ENCODE data around the gene TBC1D22B.

Gene TBC1D22B, protein sequence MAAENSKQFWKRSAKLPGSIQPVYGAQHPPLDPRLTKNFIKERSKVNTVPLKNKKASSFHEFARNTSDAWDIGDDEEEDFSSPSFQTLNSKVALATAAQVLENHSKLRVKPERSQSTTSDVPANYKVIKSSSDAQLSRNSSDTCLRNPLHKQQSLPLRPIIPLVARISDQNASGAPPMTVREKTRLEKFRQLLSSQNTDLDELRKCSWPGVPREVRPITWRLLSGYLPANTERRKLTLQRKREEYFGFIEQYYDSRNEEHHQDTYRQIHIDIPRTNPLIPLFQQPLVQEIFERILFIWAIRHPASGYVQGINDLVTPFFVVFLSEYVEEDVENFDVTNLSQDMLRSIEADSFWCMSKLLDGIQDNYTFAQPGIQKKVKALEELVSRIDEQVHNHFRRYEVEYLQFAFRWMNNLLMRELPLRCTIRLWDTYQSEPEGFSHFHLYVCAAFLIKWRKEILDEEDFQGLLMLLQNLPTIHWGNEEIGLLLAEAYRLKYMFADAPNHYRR

DNA sequence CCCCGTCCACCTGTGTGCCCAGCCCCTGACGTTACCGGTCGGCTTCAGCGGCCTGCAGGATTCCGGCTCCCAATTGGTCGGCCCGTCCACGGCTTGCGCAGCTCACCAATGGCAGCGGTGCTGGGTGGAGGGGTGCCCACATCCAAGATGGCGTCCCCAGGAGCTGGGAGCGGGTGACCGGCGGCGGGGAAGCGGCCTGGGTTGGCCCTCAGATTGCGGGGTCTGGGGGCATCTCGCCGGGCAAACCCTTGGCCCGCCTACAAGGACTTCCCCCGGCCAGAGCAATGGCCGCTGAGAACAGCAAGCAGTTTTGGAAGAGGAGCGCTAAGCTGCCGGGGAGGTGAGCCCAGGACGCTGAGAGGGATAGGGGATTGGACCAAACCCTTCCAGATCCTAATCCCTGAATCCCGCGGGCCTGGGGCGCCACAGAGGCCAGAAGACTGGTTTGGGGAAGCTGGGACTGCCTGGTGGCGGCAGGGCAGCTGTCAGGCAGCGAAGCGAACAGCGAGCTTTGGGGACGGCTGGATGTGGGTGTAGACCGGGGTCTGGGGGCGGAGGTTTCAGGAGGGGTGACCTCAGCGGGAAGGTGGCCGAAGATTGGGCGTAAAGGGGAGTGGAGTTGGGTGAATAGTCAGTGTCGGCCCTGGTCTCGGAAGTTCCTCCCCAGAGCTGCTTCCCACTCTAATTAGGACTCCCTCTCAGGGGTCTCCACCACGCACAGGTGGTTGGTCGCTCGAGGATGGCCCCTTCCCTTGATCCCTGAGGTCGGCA lies at the start of gene TBC1D22B, which contains the start of gene TMEM217:
TSS of gene TBC1D22B (plus strand) at position 139 of the 771 bp plus-strand sequence. CDS start at position 285, 146 bp downstream.
TSS of gene TMEM217 (minus strand) at position 511 of the 771 bp plus-strand sequence. CDS start 39,114 bp downstream, outside the sequence.
- DNase-seq (ENCODE audit: low spot score), result peak; percentile 86

DNA sequence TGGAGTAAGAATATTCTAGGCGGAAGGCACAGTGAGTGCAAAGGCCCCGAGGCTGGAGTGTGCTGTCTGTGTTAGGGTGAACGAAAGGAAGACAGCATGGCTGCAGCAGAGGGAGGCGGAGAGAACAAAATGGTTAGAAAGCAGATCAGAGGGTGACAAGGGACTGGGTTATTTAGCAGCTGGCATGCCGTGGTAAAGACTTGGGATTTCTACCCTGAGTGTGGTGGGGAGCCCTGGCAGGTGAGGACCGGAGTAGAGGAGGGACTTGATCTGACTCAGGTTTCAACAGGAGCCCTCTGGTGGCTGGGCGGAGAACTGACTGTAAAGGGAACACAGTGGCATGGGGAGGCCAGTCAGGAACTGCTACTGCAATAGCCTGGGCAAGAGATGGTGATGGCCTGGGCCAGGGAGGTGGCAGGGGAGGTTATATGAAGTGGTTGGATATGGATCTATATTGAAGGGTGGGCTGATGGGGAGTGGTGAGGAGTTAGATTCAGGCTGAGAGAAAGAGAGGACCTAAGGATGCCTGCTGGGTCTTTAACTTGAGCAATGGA lies 49.6 kb upstream of the TBC1D22B start:
- DNase-seq (ENCODE audit: low spot score), result peak; percentile 57

DNA sequence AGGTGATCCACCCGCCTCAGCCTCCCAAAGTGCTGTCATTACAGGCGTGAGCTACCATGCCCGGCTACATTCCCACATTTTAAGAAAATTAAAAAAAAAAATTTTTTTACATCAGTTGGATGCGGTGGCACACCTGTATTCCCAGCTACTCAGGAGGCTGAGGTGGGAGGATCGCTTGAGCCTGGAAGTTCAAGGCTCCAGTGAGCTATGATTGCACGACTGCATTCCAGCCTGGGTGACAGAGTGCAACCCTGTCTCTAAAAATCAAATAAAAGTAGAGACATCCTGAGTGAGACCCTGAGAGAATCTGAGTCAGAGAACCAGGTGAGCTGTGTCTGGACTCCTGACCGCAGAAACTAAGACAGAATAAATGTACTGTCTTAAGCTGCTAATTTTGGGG lies 48.8 kb upstream of the TBC1D22B start:
- DNase-seq (ENCODE audit: low spot score), result no peak

DNA sequence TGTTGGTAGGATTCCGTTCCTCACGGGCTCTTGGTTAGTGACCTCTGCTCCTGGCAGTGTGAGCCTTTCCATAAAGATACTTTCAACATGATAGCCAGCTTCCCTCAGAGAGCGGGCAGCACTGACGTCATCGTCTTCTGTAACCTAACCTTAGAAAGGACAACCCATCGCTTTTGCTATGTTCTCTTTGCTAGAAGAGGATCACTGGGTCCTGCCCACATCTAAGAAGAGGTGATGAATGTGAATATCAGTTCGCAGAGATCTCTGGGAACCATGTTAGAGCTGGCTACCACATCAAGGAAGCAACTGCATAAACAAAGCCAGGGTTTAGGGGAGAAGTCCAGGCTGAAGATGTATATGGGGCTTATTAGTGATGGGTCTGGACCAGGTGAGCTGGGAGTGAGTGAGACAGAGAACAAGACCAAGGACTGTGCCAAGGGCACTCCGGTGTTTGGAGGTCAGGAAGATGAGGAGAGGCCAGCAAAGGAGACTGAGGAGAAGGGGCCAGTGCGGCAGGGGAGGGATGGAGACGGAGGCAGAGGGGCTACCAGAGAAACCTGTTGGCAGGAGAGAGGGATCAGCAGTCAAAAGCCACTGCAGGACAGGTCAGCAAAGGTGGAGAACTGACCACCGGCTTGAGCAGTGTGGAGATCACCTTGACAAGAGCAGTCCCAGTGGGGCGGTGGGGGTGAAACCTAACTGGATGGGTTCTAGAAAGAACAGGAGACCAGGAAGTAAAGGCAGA lies 47.9 kb upstream of the TBC1D22B start:
- DNase-seq (ENCODE audit: low spot score), result no peak

DNA sequence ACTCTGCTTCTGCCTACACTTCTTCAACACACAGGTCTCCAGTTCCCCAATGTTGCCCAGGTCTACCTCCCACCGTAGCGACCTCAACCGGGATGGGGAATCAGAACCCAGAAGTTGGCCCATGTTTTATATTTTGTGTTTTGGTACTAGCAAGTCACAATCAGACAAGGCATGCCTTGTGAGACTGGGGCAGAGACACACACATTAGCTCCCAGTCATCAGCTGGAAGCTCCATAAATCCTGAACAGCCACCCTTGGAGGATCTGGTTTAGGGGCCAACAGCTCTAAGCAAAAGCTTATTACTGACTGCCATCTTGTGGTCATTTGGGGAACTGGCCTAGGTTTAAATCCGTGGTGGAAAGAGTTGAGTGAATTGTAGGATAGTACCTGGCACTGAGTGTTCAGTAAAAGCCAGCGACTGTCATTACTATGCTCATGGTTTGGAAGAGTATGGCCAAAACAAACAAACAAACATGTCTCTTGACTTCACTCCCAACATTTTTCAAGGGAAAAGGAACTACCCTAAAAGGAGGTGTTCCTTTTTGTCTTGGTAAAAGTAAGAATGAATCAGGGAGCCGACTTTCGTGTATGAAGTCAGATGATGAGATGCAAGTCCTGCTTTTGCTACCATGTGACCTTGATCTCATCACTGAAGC lies 47.1 kb upstream of the TBC1D22B start:
- DNase-seq (ENCODE audit: low spot score), result peak; percentile 77

DNA sequence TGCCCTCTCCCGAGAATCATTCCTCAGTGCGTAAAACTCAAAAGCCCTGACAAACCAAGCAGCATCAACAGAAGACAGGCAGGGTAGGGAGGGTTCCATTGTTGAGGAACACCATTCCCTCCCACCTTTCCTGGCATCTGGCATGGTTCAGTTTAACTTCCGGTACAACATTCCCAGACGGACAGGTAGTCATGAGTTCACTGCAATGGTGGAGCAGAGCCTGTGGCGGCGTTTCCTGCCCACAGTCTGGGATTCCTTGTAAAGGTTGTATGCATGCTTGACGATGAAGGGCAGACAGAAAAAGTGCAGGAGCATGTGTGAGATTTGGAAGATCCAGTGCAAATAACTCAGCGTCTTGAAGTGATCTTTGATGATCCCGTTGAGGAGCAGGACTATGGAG lies 45.3 kb upstream of the TBC1D22B start:
- no peak for DNase-seq (ENCODE audit: low spot score)

DNA sequence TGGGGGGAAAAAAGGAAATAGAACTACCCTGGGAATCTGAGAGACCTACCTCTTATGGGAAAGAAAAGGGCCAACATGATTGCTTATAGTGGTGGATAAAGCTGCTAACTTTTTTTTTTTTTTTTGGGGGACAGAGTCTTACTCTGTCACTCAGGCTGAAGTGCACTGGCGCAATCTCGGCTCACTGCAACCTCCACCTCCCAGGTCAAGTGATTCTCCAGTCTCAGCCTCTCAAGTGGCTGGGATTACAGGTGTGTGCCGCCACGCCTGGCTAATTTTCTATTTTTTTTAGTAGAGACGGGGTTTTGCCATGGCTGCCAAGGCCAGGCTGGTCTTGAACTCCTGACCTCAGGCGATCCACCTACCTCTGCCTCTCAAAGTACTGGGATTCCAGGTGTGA lies 39.5 kb upstream of the TBC1D22B start:
- DNase-seq (ENCODE audit: low spot score), result no peak

DNA sequence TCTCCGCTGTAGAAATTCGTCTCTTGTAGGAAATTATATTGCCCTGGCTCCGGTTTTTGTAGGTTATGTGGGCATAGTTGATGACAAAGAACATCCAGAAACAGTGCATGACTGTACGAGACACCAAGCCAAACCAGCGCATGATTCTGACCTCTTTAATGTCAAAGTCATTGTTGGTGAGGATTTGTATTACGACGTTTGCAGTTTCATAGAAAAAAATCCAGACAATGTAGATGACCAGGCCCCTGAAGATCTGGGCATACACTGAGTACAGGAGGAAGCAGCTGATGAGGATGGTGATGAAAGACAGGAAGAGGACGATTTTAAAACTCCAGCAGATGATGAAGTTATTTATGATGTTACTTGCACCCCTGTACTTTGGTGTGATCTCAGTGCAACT lies 39.1 kb upstream of the TBC1D22B start:
- no peak for DNase-seq (ENCODE audit: low spot score)

DNA sequence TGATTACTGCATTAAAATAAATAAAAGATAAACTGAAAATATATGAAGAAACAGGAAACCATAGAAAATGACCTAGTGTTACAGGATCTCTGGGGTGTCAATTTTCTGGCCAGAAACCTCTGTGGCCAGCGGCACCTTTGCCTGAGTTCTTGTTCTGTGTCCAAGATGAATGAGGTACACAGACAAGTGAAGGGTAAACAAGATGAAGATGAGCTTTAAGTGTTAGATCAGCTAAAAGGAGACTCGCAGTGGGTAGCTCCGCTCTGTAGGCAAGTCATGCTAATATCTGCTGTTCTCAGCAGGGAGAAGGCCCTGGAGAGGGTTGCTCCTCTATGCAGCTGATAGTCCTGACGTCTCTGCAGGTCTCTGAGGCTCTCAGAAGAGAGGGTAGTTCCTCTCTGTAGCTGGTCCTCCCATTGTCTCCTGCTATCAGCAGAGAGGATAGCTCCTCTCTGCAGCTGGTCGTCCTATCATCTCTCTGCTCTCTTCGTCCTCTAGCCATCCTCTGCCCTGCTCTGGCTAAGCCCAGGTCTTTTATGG lies 35.9 kb upstream of the TBC1D22B start:
- DNase-seq (ENCODE audit: low spot score), result no peak

DNA sequence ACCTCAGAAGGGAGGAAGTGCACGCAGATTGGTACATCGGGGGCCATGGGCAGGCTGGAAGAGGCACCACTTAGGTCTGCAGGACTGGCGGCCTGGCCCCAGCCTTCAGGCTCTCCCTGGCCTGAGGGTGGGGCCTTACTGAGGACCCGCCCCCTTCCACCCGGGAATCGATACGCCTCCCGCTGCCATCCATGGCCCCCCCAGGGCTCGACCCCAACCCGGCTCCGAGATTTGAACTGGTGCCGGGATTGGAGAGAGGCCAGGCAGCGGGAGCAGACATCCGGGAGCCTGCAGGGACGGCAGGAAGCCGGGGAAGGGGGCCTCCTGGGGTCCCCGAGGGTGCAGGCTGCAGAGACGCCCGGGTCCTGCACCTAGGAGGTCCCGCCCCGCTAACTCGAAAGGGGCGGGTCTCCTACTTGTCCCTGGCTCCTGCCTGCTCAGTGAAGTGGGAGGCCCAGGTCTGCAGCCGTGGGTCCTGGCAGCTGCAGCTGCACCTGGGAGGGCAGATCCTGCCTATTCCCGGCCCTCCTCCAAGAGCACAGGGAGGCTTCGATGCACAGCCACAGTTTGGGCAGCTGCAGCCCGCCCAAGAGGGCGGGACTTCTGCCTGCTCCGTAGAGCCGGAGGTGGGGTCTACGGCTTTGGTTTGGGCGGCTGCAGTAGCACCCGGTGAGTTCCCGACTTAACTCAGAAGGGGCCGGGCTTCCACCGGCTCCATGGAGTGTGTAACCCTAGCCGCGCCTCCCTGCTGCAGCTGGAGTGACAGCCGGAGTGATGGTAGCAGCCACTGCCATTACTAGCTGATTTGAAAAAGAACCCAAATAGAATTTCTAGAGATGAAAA lies 35.2 kb upstream of the TBC1D22B start:
- DNase-seq (ENCODE audit: low spot score), result peak; percentile 48

DNA sequence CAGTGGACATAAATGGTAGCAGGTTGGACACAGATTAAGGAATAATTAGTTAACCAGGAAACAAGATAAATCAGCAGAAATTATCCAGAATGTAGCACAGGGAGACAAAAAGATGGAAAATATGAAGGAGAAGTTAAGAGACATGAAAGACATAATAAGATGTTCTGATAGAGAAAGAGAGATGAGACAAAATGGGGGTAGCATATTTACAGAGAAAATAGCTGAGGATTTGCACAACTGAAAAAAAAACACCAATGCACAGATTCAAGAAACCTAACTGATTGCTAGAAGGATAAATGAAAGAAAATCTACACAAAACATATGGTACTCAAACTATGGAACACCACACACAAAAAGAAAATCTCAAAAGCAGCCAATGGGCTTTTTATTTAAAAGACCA lies 34.6 kb upstream of the TBC1D22B start:
- DNase-seq (ENCODE audit: low spot score), result no peak

DNA sequence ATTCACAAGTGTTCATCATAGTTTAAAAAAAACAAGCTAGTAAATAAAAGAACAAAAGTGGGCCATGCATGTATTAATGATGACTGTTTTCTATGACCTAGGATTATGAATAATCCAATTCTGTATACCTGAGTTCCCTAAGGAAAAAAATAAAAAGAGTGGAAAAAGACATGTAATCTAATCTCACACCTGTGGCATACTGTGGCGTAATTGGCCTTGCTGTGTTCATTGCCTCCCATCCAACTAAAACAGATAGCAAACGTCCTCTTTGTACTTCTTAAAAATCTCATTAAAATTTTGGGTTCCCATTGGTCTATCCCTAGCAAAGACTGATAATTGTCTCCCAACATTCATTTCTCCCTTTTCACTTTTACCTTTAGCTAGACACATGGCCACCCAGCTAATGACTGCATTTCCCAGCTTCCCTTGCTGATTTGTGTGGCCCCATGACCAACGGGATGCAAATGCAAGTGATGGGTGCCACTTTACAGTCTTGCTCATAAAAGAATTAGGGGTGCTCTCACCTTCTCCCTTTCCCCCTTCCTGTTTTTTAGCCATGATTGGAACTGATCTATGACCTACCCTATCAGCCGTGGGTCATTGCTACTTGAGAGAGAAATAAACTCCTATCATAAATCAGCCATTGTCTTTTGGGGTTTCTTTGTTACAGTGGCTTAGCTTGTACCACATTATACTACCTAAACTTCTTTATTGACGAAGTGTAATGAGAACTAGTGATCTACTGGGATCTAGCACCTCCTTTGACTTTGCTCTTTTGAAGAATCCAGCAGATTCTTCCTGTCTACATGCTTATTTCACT lies 32.0 kb upstream of the TBC1D22B start:
- DNase-seq (ENCODE audit: low spot score), result no peak

DNA sequence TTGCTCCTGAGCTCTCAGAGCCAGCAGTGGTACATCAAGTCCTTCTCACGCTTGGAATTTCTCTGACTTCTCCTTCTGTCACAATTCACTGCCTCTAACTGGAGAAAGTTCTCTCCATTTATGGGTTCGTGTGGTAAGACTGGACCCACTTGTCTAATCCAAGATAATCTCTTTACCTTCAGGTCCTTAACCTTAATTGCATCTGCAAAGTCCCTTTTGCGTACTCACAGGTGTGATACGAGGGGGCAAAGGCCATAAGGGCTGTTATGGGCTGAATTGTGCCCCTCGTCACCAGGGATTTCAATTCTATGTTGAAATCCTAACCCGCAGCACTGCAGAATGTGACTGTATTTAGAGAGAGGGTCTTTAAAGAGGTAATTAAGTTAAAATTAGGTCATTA lies 27.5 kb upstream of the TBC1D22B start:
- no peak for DNase-seq (ENCODE audit: low spot score)

DNA sequence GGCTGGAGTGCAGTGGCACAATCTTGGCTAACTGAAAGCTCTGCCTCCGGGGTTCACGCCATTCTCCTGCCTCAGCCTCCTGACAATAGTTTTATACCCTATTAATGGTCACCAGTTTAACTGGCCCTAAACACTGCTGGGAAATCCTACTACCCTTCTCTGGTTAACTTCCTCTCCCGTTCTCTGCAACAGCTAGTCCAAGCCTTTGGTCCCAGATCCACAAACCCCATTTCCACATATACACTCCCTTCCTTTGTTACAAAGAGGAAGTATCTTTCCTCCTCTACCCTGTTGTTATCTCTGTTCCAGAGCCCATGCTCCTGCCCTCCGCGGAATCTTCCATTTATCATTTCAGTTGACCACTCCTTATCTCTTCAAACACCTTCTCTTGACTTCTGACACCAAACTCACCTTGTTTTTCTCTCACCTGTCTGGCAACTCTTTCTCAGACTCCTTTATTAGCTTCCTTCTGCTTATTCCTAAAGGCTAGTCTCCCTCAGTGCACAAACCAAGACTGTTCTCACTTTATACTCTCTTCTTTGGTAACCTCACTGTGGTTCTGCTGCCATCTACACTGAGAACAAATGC lies 25.0 kb upstream of the TBC1D22B start:
- no peak for DNase-seq (ENCODE audit: low spot score)

DNA sequence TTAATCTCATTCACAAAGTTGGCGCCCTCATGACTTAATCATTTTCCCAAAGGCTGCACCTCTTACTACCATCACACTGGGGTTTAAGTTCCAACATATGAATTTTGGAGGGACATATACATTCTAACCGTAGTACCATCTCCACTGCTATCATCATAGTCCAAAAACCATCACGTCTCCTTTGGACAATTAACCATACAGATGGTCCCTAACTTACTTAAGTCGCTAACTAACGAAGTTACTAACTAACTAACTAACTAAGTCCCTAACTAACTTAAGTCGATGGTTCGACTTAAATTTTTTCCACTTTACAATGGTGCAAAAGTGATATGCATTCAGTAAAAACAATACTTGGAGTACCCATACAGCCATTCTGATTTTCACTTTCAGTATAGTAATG lies 24.0 kb upstream of the TBC1D22B start:
- DNase-seq (ENCODE audit: low spot score), result no peak

DNA sequence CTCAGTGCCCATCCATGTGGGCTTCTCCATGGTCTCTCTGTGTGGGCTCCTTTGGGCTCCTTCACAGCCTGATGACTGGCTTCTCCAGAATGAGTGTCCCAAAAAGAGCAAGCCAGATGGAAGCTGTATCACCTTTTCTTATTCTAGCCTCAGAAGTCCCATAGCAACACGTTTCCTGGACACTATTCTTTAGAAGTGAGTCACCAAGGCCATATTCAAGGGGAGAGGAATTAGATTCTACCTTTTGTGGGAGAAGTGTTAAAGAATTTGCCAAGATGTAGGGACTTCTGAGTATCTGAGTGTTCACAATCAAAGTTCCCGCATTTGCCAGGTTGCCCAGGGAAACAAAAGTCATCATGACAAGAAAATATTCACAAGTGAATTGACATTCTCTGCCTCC lies 20.7 kb upstream of the TBC1D22B start:
- DNase-seq (ENCODE audit: low spot score), result peak; percentile 75

DNA sequence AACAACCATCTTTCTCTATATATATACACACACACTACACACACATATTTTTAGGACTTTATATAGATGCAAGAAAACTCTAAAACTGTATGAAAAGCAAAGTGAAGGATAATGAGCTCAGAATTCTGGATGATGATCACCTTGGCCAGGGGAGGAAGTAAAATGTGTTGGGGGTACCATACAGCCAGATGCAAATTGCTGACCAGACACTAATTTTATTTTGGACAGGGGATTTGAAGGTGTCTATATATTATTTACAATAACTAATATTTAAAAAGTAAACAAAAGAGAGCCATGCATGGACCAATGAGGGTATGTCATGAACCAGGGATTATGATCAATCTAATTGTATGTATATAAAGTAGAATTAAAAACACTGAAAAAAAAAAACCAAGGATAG lies 19.8 kb upstream of the TBC1D22B start:
- DNase-seq (ENCODE audit: low spot score), result no peak

DNA sequence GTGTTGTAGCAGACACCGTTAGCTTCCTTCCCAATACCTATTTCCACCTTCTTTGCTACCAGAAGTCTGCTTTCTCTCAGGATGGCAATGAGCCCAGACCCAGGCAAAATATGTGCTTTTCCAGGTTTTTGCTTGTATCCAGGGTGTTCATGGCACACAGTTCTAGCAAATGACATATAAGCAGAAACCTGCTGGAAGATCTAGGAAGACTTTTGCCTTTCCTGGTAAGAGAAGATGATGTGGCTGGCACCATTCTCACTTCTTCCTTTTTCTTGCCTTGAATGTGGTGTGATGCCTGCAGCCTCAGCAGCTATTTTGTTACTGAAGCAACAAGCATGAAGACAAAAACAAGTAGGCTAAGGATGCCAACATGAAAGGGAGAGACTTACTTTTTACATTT lies 19.2 kb upstream of the TBC1D22B start:
- no peak for DNase-seq (ENCODE audit: low spot score)

DNA sequence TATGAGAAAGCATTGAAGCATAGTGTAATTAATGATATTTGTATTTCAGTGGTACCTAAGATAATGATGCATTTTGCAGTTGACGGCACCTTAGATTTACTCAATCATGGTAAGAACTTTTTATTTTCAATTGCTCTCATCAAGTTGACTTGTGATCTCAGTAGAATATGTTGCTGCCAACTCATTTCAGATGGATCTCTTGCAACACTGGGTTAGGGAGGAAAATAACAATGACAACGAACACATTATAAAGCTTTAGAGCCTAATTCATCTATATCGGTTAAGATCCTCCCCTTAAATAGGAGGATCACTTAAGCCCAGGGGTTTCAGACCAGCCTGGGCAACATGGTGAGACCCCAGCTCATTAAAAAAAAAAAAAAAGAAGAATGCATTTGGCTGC lies 18.0 kb upstream of the TBC1D22B start:
- no peak for DNase-seq (ENCODE audit: low spot score)
